NCI-H510A (cell line): ENCODE data around the gene KIAA1191.

Experiments used
- DNase-seq: peaks from one replicate; lab custom pipeline; 2025; lab: John Stamatoyannopoulos, UW

Gene KIAA1191

DNA sequence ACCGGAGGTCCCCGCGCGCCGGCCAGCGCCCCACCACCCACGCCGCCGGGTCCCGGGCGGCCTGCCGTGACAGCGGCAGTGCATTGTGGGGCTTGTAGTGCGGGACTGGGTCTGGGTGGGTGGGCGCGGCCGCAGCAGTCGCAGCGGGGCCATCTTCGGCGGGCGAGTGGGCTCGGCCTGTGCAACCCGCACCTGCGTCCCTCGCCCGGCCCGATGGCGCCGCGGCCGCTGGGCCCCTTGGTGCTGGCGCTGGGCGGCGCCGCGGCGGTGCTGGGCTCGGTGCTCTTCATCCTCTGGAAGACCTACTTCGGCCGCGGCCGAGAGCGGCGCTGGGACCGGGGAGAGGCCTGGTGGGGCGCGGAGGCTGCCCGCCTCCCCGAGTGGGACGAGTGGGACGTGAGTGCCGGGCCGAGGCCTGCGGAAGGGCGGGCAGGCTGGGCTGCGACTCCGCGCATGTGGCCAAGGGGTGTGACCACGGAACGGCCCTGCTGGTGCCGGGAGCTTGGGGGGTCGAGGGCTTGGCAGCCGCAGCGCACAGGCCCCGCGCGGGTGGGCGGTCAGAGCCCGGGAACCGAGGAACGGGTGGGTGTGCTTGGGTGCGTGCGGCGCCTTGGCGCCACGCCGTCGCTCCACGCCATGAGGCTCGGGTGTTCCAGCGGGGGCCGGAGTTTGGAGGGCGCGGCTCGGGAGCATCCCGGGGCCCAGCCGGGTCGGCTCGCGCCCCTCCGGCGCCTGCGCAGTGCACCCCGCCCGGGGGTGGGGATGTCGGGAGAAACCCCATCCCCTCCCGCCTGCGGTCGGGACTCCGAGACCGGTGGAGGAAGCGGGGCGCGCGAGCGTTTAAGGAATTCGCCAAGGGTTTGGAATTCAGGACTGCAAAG, 4.0 kb upstream of the KIAA1191 start, which contains the start of gene ARL10:
ARL10 (plus strand) TSS at position 137 of the 881 bp plus-strand sequence; CDS start at position 214, 77 bp downstream.
- no peak for DNase-seq

DNA sequence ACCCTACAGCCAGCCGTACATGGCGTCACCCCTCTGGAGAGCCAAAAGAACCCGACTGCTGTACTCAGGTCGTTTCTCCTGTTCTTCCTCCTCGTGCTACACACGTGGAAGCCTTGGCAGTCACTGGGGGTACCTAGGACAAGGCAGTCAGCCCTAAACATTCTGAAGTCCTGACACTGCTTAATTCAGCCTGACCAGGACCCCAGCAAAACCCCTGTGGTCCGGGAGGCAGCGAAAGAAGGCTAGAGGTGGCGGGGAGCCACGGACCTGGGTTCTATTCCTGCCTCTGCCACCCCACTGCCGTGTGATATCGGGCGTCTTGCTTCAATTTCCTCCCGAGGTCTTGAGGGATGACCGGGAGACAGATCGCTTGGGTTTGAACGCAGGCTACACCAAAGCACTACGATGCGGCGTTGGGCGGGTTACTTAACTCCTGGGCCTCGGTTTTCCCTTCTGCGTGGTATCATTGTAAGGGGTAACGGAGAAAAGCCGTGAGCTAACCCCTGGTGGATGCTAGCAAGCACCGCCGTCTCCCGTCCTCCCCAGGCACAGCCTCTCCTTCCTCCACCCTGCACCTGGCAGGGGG, 3.3 kb upstream of the KIAA1191 start:
- DNase-seq = no peak

DNA sequence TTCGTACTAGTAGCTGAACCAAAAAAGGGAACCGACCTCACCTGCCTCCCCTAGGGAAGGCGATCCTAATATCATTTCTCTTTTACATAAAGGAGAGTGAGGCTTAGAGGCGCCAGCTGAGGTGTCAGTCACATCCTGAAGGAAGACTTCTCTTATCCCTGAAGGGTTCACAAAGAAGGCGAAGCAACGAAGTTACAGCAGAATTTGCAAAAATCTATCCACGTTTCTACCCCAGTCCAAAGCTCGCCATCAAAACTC, 598 bp upstream of the KIAA1191 start:
- DNase-seq = no peak

DNA sequence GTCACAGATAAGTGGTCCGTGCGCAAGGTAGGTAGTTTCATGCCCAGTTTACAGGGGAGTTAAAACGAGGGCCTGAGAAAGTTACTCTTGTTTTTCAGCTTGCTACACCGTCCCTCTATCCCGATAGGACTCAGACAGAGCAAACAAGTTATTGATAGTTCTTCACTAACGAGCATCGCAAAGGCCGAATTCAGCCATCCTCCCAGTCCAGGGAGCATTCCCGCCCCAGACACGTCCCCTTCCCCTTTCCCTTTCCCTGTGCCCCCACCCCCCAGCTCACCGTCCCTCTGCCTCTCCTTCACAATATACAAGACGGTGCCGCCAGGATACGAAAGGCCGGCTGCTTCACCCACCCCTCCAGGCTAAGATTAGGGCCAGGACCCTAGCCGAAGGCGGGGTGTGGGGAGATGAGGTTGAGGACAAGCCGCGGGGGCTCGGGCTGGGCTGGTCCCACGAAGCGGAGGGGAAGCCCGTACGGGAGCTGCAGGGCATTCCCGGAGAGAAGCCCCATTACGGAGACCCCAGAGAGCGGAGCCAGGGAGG, 599 bp downstream of the KIAA1191 start:
- no peak for DNase-seq

DNA sequence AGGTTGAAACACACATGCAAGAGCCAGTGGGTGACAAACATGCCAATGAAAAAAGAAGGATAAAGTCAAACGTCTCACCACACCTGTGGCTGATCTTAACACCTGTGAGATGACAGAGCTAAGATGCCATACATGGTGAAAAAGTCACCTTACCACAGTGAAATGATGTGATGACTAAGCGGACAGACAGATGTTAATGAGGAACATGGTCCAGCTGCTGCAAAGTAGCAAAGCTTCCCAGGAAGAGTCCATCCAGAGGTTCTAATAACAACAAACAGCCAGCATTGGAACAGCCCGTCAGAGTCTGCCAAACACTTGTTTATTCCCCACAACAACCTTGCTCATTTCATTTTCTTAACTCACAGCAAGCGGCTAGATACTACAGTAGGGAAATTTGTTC, 1.9 kb downstream of the KIAA1191 start:
- DNase-seq = no peak

DNA sequence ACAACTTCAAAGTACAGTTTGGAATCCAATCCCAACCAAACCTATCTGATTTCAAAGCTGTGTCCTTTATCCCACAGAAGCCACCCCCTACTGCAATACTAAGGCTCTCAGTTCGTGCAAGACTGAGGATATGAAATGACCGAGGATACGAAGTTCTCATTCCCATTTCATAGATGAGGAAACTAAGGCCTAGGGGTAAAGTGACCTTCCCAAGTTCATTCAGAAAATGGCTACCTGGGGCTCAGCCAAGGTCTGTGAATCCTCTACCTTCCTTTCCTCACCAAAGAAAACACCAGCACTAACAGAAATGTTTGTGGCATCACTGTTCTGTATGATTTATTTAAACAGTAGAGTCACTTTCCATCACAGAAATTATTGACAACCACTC, 5.4 kb downstream of the KIAA1191 start:
- DNase-seq = no peak

DNA sequence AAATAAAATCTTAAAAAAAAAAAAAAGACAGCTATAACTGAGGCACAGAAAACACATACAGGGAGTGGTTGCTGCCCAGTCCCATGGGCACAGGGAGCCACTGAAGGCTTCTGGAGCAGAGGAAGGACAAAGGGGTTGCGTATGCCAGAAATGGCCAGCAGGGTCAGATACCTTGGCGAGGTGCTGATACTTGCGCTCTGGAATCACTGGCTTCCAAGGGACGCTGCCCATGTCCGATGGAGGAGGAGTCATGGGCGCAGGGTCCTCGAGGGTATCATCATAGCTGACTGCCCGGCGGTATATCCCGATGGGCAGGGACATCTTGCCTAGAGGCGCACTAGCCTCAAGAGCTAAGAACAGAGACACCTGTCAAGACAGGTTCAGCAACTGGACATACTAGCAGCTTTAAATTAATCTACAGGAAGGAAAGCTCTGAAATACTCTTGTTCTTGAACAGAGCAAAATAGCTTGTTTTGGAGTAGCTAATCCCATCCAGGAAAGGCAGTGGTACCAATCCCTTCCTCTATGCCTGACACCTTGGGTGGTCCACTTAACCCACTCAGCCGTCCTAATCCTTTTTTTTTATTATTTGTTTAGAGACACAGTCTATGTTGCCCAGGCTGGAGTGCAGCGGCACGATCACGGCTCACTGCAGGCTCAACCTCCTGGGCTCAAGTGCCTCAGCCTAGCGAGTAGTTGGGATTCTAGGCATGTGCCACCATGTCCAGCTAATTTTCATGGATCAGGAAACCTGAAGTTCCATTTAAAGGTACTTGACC, 6.0 kb downstream of the KIAA1191 start:
- DNase-seq = peak; percentile 36

DNA sequence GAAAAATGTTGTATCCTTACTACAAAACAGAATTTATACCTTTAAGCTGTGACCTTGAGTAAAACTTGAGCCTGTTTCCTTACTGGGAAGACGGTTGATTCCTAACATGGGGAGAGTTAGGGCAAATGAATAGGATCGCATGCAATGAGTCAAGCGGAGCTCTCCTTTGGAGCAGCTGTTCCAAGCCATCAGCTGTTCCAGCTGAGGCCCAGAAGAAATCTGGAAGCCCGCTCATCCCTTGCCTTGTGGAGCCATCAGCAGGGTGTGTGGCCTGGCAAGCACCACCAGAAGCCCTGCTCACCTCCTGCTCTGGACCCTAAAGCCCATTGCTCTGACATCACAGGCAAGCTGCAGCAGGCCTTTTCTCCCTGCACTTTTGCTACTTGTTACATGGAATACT, 8.0 kb downstream of the KIAA1191 start:
- DNase-seq = no peak

DNA sequence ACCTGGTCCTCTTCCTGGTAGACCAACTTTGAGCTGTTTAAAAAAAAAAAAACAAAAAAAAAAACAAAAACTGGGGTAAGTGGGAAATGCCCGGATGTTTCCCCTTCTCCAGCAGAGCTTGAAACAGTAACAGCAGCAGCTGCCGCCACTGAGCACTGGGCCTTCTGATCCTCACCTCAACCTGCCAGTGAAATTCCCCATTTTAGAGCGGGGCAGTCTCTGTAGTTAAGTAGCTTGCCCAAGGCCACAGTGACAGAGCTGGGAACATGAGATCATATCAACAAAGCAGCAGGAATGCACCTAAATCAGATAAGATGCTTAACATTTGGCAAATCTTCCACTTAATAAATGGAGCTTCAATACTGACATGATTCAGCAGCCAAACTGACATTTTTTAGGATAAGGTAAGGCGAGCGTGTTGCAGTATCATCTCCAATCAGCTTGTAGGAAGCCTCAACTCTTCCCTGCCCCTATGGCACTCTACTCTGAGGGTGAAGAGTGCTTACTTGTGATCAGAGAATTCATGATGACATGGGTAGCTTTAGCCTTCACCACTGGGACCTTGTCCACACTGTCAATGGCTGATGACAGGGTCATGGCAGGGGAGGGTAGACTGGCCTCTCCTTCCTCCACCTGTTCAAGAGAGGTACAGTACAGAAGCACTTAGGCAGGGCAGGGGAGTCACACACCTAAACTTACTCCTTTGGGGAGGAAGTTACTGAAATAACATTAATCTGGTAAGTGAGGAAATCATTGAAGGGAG, 9.3 kb downstream of the KIAA1191 start:
- DNase-seq = no peak

DNA sequence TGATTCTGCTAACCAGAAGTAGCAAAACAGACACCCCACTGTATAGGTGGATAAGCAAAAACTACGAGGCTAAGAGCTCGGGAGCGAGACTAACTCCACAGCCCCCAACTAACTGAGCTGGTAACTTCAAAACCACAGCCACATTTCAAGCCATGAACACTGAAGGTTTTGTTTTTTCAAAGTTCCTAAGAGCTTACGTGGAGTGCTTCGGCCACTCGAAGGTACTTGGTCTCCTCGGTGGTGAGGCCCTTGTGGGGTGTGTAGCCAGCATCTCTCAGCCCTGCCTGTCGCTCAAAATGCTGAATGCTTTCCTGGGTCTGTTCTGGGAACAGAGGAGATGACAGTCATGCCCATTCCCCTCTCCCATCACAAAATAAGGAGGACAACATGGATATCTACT, 11.1 kb downstream of the KIAA1191 start:
- no peak for DNase-seq

DNA sequence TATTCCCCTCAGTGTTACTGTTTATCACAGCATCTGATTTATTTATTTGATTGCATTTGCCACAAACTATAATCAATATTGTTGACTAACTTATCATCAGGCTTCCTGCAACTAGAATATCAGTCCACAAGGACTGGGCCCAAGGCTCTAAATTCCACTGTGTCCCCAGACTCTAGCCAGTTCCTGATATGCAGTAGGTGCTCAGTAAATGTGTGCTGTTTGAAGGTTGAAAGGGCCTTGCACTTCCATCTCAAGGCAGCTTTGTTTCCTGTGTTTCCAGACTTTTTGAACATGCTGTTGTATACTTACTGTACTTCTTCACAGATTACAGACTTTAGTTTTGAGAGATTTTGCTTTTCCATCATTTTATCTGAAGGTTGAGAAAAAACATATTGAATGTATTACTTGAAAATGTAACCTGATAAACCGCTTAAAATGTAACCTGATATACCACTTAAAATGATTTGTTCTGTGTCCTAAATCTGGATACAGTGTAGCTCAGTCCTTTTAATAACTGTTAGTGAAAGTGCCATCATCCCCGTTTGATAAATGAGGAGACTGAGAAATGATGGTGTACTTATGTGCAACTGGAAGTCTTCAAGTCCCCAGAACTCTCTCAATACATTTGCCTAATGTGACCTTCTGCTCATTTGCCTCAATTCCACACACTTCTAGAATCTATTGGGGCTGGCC, 18.7 kb downstream of the KIAA1191 start:
- DNase-seq = no peak

DNA sequence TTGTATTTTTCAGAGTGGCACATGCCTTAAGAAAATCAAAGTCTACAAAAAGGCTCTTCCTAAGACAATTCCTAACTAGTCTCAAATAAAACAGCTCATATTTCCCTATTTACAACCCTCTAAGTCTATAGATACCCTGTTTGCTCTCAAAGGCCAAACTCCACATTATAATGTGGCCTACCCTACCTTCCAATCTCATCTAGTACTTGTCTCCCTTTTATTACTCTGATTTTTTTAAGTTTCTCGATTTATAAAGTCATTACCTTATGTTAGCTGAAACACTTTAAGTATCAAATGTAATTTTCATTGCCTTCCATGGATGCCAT, 19.4 kb downstream of the KIAA1191 start:
- DNase-seq = no peak

DNA sequence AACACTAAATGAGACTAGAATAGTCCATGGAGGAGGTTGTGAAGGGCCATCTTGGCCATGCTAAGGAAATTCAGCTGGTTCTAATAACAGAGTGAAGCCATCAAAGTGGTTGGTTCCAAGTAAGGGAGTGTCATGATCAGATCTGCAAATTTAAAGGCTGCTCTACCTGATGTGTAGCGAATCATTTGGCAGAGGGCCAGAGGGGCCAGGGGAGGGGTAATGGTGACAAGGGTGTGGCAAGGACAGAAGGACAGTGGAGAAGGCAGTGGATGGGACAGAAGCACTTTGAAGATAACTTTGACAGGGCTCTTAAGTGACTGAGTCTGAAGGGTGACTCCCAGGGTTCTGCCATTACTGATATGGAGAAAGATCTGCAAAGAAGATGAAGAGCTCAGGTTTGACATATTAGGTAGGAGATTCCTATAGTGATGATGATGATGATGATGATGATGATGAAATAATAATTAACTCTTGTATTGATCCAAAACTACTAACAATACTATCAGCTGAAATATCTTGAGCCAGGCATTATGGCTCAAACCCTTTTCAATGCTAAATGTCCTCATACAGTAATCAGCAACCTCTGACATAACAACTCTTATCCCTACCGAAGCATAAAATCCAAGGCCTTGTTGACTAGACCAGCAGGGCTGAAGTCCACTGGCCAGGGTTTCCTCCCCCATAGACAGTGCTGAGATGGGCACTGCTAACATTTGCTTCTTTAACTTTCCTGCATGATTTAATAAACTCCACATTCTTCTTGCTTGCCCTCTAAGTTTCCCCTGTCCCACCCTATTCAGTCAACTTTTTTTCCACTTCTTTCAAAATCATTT, 20.0 kb downstream of the KIAA1191 start:
- no peak for DNase-seq

DNA sequence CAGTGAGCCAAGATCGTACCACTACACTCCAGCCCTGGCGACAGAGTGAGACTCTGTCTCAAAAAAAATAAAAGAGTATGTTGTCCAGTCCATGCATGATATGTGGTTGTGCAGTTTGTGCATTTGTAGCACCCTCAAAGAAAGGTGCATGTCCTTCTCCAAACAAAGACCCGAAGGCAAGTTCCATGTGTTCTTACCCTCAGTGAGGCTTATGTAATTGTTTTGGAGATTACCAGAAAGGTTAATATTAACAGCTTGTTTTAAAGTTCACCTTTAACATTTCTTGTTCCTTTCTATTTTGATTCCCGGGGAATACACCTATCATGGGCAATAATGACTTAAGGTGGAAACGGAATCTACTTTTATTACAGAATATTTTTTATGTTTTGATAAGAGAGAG, 22.3 kb downstream of the KIAA1191 start:
- DNase-seq = no peak

DNA sequence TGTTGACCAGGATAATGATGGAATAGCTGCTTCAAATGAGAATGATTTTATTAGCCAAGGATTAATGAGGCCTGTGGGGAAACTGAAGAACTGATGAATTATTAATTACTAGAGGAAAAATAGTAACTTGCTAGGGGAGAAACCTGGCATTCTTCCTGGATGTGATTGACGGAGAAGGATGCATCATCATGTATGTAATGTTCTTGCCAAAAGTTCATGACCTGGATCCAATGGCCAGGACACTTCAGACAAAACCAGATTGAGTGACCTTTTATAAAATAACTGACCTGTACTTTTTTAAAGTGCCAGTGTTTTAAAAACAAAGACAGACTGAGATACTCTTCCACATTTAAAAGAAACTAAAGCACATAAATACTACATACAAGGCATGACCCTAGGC, 23.7 kb downstream of the KIAA1191 start:
- DNase-seq = no peak

DNA sequence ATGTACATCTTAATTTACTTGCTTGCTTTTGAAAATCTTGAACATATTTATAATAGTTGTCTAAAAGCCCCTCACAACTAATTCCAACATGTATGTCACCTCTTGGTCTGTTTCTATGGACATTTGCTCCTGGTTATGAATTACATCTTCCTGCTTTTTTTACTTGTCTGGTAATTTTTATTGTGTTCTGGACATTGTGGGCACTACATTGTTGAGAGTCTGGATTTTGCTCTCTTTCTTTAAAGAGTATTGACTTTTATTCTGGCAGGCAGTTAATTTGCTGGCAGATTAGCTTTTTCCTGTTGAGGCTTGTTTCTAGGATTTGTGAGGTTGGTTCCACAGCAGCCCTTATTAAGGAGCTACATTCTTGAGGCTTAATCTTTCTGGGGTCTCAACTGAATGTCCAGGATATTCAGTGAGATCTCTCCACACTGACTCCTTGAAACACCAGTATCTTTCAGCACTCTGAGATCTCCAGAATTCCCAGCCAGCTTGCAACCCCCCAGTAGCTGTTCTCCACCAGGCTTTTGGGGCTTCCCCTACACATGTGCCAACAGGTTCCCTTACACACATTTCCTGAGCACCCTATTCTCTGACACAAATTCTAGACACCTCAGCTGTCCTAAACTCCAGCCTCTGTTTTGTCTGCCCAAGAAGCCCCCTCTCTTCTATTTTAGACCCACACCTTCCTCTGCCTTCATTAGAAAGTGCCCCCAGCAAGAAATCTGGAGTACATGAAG, 27.4 kb downstream of the KIAA1191 start:
- DNase-seq = no peak

DNA sequence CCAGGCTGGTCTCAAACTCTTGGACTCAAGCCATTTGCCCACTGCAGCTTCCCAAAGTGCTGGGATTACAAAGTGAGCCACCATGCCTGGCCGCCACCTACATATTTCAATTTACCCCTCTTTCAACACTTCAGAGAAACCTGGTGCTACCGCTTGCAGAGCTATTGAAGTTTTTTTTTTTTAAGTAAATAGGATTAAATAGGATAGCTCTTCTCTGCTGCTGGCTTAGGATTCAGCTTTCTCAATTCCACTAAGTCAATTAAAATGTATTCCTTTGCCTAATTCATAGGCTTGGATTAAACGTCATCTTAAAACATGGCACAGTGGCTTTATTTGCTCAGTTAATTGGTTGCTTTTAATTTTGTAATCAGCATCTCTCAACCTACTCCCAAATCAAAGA, 41.0 kb downstream of the KIAA1191 start:
- DNase-seq = no peak

DNA sequence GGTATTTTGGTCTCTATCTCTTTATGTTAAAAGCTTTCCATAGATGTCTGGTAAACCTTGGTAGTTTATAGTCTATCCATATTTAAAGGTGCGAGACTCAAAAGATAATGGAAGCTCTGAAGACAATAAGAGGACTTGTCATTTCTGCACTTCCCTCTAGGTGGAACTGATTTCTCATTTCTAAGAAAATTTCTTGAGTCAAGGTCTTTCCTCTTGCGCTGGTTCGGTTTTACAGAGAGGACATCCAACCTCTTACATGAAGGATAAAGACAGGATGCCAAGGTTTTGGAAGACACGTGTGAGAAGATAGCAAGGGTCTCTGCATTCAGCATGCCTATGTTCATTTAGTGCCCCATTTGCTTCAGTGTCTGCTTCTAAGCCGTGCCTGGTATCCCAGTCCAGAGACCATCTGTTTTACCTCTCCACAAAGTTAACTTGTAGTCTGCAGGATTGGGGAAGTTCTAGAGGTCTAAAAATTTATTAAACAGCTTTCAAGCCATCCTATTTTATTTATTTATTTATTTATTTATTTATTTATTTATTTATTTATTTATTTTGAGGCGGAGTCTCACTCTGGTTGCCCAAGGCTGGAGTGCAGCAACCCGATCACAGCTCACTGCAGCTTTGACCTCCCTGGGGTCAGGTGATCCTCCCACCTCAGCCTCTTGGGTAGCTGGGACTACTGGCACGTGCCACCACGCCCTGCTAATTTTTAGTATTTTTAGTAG, 41.6 kb downstream of the KIAA1191 start:
- no peak for DNase-seq
